HG02943 (cell line): ENCODE data around the gene PRR7.

ENCODE experiments used
- ATAC-seq: cut with Tn5 transposase; IDR thresholded peaks from one replicate; pipeline ENCODE4 v1.9.1; 2021; ENCODE audit warnings: mild to moderate bottlenecking, low read depth, moderate library complexity; ENCODE audit not compliant: unreplicated experiment

Gene PRR7

DNA sequence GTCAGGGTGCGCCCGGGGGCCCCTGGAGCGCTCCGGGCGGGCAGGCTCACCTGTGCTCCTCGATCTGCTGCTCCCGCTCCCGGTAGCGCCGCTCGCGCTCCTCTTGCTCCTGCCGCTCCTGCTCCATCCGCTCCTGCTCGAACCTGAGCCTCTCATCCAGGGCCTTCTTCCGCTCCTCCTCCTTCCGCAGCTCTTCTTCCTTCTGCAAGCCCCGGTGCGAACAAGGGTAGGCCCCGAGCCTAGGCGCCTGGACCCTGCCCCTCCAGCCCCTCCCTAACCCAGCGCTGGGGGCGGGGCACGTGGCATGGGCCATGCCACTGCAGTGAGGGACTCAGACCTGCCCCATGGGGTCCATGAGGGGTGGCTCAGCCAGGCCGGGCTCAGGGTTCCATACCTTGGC, 20.2 kb downstream of the PRR7 start:
- ATAC-seq, result no peak

DNA sequence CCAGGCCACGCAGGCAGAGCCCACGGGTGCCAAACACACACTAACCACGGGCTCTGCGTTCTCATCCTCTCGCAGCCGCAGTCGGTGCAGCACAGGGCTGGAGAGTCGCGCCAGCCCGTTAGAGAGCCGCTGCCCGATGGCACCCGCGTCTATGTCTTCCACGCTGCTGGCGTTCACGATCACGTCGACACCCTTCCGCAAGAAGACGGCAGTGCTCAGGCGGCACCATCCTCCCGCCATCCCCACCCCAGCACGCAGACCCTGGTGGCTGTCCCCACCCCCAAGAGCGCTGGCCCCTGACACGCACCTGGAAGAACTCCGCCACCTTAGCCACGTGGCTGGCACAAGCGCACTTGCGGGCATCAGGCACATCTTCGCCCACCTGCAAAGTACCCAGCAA, 20.8 kb downstream of the PRR7 start:
- ATAC-seq, result no peak

DNA sequence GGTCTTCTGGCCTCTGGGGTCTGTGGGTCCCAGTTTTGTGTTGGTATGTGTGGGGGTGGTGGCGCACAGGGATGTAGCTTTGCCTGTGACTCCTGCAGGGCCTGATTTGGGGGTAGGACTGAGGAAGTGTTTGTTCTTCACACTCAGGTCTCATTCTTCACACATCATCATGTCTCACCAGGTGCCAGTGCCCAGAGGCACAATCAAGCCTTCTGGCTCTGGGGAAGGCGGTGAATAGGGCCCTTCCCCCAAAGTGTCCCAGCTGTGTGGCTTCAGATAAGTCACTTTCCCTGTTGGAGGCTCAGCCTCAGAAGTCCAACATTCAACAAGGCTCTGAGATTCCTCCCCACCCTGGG, 21.7 kb downstream of the PRR7 start:
- ATAC-seq, result no peak

DNA sequence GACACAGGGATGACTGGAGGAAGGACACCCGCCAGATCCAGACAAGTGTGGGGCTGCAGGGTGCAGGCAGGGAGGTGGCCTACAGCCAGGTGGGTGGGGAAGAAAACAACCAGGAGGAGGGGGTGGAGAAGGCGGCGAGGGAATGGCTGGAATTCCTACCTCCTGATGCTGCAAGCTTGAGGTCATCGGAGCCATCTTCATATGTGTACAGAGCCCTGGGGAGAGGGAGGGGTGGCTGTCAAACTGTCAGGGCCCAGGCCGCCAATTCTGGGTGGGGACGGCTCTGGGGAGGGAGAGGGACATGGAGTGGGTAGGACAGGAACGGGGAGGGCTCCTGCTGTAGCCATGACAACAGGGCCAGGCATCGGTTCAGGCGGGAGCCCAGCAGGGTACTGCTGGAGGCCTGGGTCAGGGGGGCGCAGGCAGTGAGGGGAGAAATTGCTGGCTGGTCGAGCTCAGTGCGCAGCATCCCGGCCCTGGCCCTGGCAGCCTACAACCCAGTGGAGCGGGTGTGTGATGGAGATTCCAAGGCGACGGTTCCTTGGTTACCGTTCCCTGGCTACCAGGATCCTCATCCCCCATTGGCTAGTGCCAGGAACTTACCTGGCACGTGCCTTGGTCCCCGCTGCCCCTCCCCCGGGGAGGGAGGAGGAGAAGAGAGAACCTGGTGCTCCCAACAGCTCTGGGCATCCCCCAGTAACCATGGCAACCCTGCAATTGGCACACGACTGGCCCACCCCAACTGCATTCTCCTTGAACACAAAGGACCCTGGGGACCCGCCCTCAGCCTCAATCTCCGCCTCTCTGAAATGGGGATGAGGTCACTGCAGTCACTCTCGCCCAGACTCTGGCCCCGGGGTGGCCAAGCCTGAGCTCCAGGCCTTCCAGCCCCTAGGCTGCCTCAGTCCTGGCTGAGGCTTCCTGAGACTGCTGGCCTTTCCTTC, 22.3 kb downstream of the PRR7 start:
- ATAC-seq, result no peak

DNA sequence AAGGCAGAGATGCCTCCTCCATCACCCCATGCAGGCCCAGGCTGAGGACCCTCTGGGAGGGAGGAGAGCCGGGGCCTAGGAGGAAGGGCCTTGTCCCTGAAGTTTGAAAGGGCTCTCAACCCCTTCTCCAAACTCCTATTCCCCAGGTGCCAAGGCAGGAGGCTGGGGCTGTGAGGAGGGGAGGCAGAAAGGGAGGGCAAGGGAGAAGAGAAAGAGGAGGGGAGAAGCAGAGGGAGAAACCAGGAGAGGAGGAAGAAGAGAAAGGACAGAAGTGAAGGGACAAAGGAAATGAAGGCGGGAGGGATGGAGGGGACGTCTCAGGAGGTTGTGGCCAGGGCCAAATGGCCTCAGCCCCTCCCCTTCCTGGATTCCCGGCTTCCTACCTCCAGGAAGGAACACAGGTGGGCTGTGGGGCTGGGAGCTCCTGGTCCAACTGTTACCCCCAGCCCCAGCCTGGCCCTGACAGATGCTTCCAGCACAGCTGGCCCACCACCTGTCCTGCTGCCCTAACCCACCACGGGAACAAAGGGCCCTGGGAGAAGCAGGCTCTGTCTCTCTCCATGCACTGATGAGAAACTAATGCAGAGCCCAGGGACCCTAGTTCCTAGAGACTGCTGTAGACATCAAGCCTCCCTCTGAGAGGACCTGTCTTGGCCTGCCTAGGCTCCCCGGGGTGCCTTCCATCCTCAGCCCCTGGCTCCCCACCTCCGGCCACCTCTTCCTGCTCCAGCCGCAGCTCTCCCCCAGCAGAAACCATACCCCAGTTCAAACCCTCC, 23.3 kb downstream of the PRR7 start:
- ATAC-seq, result no peak

DNA sequence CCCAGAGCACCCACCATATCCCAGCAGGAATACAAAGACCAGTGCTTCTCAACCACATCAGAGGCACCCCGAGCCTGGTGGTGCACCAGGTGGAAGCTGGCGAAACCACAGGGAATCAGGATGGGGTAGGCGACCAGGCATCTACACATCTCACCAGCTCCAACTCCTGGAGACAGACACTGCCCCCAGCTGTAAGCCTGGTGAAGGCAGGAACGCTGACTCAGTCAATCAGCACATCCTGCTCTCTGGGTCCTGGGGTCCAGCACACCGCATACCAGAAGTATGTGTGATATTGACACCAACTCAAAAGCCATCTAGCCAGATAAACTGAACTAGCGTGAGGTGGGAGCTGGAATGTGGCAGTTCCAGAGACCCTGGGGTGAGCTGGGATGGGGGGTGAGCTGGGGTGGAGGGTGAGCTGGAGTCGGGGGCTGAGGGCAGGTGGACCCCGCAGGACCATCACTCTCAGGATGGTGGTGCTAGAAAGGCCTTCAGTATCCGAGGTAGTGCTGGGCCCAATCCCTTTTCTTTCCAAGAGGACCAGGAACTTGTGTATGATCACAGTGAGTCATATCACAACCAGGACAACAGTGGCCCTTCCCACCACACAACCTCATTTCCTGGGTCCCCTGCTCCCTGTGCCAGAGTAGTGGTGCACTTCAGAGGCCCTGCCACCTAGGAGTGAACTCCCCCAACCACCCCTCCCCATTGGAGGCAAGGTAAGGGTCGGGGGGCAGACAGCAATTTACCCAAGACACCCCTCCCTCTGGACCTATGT, 24.3 kb downstream of the PRR7 start:
- no peak for ATAC-seq

DNA sequence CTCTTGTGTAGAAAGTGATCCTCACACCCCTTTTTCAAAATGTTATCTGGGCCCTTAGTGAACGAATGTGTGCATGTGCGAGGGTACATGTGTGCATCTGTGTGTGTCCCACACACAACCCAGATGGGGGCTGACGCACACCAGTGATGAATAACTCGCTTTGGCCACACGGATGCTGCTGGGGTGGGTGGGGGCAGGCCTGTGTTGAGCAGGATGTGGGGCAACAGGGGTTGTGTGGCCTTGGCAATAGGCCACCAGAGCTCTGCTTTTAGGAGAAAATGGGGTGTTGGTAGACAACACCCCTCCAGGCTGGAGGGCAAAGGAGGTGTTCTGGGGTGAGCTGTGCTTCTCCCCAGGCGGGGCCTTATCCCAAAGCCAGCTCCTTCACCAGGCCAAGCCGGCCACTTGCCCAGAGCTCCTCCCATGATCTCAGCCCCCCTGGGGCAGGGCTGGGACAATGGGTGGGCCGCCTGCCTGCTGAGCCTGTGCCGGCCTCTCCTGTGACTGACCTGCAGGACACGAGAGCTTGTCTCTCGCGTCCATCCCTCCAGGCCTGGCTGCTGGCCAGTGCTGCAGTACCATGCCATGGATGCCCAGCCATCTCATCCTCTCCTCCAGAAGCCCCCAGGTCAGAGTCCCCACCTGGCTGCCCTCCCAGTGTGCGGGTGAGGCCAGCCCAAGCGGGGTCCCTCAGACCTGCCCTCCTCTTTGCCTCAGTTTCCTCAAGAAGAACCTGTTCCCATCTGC, 25.2 kb downstream of the PRR7 start:
- ATAC-seq, result no peak

DNA sequence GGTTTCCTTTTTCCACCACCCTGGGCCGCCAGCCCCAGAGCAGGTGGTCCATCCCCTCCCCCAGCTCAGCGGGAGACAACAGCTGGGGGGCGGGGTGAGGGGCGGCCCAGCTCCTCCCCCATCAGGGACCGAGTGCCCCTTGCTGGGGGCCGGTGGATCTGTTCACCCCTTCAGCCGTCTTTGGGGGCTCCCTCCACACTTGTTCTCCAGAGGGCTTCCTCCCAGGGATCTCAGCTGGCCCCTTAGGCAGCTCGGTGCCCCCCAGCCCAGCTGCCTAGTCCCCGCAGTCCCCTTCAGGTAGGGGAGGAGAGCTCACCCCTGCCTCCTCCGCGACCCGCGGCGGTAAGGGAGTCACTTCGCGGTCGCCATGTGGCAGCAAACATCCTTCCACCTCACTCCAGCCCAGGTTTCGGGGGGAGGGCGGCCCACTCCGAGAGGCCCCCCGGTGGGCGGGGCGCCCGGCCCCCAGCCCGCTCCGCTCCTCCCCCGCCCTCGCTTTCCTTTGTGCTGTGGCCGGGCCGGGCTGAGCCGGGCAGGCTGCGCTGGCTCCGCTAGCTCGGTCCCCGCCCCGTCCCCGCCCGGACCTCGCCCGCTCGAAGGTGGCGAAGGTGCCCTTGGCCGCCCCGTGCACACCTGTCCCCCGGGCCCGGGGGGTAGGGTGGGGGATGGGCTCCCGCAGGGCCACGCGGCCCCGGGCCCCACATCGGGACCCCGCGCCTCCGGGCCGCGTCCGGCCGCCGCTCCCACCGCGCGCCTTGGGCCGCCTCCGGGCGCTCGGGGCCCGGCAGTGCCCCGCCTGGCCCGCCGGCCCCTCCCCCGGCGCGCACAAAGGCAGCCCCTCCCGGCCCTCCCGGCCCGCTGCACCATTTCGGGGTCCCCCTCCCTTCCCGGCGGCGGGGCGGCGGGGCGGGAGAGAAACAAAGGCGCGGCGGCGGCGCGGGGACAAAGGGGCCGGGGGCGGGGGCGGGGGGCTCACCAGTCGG, 26.1 kb downstream of the PRR7 start:
- ATAC-seq, result no peak

DNA sequence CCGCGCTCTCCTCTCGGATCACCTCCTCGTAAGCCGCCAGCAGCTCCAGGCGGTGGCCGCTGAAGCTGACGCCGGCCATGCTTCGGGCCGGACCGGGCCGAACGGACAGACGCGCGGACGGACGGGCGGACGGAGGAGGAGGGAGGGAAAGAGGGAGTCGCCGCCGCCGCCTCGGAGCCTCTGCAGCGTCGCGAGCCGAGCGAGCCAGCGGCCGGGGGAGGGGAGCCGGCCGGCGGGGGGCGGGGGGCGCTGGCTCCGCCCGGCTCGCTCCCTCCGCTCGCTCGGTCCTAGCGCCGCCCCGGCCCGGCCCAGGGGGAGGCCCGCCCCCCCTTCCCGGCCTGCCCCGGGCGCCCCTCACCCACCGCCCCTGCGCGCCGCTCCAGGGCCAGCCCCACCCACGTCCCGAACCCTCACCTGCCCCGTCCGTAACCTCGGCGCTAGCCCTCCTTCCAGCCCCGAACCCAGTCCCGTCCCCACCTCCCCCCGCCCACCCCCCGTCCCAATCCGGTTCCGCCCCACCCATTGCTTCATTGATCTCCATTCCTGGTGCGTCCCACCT, 26.9 kb downstream of the PRR7 start, which contains the start of gene DBN1:
Gene DBN1 (minus strand): TSS at position 192 of the 559 bp plus-strand sequence. CDS start 113 bp downstream, at position 79.
- no peak for ATAC-seq

DNA sequence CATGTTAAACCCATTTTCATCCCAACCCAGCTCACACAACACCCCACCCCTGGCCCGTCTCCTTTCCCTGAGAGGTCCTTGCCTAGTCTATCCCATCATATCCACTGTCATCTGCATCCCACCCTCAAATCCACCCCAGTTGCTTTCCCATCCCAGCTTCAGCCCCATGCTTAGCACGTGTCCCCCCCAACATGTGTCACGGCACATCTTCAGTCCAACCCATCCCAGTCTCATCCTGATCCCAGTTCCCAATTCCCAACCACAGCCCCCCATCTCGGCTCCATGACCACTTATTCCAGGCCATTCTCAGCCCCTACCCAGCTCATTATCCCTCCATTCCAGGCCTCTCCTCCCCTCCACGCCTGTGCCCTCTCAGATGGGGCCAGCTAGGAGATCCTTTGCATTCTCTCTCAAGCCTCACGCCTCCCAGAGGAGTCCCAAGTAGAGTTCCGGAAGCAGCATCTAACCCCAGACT, 27.4 kb downstream of the PRR7 start:
- no peak for ATAC-seq

DNA sequence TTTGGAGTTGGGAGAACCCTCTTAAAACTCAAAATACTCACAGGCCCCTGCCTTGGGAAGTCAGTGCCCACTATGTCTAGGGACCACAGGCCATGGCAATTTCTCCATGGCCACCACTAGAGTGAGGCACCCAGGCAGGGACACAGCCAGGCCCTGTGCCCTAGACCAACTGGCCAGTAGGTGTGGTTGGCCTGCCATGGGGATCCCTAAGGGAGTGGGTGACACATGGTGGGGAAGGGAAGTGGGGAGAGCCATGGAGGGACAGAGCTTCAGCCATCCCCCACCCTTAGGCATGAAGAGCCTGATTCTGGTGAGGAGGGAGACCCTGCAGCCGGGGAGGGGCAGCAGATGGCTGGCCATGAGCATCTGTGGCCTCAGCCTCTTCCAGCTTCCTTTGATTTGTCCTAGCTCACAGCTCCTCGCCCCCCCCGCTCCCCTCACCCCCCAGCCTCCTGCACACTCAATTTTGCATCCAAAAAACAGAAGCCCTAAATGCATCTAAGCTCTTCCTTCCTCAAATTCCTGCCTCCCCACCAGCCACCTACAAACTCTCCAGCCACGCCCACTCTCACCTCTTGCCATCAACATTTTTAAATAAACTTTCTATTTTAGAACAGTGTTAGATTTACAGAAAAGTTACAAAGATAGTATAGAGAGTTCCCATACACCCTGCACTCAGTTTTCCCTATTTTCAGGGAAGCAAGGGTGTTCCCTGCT, 28.4 kb downstream of the PRR7 start:
- ATAC-seq, result no peak

DNA sequence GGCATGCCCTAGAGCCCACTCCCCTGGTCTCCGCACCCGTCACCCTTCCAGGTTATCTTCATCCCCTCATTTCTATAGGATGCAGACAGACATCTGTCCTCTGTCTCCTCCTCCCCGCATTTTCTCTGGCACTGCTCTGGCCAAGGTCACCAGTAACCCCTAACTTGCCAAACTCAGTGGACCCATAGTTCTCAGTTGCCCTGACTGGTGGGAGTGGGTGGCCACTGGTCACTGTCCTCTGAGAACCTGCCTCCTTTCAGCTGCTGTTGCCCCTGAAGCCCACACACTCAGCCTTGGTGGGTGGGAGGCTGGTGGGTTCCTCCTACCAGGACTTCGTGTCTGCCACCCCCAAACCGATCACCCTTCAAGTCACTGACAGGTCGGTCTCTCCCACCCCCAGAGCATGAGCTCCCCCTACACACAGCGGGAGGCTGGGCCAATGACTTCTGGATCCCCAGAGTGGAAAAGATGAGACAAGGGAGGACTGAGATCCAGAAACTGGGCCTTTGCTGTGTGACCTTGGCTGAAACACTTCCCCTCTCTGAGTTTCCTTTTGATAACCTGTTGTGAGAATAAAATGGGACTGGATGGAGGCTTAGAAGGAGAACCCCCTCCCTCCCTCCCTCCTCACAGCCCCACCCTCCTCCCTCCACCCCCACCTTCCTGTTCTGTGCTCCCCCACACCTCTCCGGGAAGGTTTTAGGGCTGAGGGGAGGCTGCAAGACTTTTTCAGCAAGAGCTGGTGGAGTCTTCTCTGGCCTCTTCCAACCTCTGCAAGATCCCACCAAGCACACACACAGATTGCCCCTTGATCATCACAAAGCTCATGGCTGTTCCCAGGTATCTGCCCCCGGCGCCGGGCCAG, 29.2 kb downstream of the PRR7 start:
- ATAC-seq, result no peak

DNA sequence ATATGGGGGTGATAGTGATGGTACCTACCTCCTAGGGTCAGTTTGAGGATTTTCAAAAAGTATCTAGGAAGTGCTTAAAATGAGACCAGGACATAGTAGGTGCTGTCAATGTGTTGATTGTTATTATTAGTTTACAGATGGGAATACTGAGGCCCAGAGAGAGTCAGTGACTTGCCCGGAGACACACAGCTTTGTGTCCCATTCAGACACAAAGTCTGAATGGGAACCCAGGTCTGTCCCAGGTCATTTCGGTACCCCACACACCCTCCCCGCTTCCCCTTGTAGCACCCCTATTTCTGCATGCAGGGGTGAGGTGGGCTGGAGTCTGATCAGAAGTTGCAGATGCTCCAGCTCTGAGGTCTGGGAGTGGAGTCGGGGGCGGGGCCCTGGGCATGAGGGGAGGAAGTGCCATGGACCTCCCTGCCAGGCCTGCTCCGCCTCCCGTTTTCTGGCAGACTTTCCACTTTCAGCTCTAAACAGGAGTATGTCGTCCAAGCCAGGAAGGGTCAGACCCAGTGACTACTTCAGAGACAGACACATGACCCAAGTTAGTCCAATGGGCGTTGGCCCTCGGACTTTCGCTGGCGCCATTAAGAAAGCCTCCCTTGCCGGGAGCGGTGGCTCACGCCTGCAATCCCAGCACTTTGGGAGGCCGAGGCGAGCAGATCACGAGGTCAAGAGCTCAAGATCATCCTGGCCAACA, 30.1 kb downstream of the PRR7 start:
- no peak for ATAC-seq

DNA sequence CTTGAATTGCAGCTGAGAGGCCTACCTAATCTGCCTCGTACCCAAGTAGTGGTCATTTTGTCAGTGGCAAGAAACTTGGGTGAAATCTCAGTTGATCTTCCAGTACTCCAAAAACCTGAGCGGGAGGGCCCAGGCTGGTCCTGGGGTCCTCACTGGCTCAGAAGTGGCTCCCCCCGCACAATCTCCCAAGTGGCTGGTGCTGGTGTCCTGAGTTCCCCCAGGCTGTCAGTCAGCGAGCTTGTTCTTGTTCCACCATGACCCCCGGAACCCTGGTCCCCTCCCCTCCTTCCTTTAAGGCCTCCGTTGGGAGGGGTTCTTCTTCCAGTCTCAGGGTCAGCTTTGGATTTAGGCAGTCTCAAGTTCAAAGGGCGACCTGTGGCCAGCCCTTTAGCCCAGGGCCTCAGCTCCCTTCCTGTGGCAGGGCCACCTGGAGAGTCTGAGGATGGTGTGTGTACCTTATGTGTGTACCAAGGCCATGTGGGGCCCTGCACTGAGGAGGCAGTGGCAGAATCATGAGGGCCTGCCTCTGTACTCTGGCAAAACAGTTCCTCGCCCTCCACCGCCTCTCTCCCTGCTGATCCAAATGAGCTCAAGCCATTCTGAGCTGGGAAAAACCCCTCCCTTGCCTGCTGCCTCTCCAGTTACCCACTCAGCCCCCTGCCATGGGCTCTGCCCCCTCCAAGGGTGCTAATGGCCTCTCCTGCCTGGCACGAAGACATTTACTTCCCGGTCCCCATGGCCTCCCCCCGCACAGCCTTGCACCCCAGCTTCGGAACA, 31.3 kb downstream of the PRR7 start:
- no peak for ATAC-seq

DNA sequence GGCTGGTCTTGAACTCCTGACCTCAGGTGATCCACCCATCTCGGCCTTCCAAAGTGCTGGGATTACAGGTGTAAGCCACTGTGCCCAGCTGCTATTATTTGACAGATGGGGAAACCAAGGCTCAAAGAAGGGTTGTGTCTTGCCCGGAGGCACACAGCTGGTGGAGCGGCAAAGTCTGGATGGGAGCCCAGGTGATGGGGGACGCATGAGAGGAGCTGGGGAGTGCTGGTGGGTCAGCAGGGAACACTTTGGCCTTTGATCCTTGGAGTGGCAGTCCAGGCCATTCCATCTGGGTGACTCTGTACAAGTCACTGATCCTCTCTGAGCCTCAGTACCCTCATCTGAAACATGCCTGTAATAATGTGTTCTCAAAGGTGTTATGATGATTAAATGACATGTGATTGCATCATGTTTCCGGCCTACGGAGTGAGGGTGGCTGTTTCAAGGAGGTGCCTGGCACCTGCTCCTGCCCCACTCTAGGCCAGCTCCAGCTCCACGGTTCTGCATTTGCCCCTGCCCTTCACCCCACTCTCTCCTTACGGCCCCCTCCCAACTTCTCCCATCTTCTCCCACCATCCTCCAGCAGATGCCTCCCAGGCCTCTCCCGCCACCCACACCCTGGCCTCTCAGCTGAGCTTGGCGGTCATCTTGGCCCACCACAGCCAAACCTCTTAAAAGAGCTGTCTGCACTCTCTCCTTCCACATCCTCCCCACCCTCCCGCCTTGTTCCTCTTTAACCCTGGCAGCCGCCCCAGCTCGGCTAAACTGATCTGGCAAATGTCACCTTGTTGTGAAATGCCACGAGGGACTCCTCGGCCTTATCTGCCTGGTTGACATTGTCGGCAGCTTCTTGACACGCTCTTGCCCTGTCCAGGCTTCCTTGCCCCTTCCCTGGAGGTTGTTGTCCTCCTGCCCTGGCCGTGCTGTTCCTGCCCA, 32.4 kb downstream of the PRR7 start:
- ATAC-seq, result no peak
